ENCODE measurements around the gene LCN10. TPM values are rescaled to one million over a fixed set of nuclear protein-coding genes. Genes with fewer than 3 reads are reported as not detected.

LCN10 gene
- total RNA-seq, 2 experiments from 2014 or later, result not detected

DNA sequence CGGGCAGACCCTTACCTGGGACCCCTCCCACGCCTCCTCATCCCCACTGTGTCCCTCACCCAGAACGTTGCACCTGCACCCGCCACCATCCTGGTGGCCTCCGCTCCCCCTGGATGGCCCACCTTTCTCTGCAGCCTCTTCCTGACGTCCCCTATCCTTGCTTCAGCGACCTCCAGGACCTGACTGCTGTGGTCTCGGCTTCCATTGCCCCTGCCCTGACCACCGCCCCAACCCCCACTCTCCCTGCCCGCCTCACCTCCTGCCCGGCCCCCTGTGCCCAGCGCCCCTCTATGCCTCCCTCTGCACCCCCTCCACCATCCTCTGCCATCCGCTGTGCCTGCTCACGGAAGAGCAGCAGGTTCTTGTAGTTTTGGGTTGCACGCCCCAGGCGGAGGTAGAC is 2.2 kb downstream of the LCN10 start:
- peaks cover 19% of the 10 kb centered on the region for H3K4me1 ChIP-seq (ENCODE audit: insufficient read depth, low read length)
- ChIA-PET CTCF (no interaction called here), POLR2A (no interaction called here)
- TF ChIP-seq, protein P1, sequence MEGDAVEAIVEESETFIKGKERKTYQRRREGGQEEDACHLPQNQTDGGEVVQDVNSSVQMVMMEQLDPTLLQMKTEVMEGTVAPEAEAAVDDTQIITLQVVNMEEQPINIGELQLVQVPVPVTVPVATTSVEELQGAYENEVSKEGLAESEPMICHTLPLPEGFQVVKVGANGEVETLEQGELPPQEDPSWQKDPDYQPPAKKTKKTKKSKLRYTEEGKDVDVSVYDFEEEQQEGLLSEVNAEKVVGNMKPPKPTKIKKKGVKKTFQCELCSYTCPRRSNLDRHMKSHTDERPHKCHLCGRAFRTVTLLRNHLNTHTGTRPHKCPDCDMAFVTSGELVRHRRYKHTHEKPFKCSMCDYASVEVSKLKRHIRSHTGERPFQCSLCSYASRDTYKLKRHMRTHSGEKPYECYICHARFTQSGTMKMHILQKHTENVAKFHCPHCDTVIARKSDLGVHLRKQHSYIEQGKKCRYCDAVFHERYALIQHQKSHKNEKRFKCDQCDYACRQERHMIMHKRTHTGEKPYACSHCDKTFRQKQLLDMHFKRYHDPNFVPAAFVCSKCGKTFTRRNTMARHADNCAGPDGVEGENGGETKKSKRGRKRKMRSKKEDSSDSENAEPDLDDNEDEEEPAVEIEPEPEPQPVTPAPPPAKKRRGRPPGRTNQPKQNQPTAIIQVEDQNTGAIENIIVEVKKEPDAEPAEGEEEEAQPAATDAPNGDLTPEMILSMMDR (IDR thresholded peaks at IDR 0.05), result no peak
- peaks cover 4% of the 10 kb centered on the region for H3K27me3 Mint-ChIP-seq
- ATAC-seq (ENCODE audit: poor library complexity), result no peak
- peaks cover 9 to 14% of the 10 kb centered on the region in 2 experiments for H3K27me3 ChIP-seq (ENCODE audit: control insufficient read depth in 1 of 2, insufficient read depth in 2 of 2, low read length in 2 of 2)
- H3K4me3 Mint-ChIP-seq, result no peak overlapping the region
- H3K9me3 ChIP-seq (ENCODE audit: control insufficient read depth in 1 of 2, insufficient read depth in 1 of 2, low read length in 2 of 2), result peaks cover 0 to 25% of the 10 kb centered on the region in 2 experiments
- intact Hi-C loops (cut with DNase I, micrococcal nuclease), result no loop called here
- H3K36me3 Mint-ChIP-seq (ENCODE audit: low read depth), result no peaks in the 10 kb centered on the region
- no peak overlapping the region for H3K27ac Mint-ChIP-seq
- no peaks in the 10 kb centered on the region for H3K9me3 Mint-ChIP-seq
- H3K4me3 ChIP-seq (ENCODE audit: low read length), result no peak overlapping the region
- DNase-seq, result no peak
- H3K4me1 Mint-ChIP-seq (ENCODE audit: low read depth), result no peaks in the 10 kb centered on the region
- no peak overlapping the region for H3K27ac ChIP-seq (ENCODE audit: low read depth in 1 of 2, low read length in 2 of 2)
- no peaks in the 10 kb centered on the region for H3K36me3 ChIP-seq (ENCODE audit: insufficient read depth, low read length)

DNA sequence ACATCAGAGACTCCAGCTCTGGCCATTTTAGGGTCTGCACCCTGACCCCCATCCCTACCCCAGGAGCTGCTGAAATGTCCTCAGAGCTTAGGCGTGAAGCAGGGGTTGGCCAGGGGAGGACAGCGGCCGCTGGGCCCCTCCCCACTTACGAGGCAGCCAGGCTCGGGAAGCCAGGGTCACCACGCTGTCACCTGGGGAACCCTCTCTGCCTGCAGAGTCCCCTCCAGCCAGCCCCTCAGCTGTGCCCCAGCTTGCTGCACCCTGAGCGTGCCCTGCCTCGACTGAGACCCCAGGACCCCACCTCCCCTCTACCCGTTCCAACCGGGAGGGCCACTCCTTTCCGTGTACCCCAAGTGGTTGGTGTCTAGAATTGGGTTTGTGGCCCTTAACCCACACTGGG is 2.7 kb downstream of the LCN10 start:
- Histone ChIP-seq H3K4me1 (ENCODE audit: insufficient read depth, low read length) (peaks cover 19% of the 10 kb centered on the region), H3K36me3 (ENCODE audit: insufficient read depth, low read length) (no peaks in the 10 kb centered on the region), H3K27me3 (ENCODE audit: control insufficient read depth in 1 of 2, insufficient read depth in 2 of 2, low read length in 2 of 2) (peaks cover 9 to 14% of the 10 kb centered on the region in 2 experiments), H3K27ac (ENCODE audit: low read depth in 1 of 2, low read length in 2 of 2) (no peak overlapping the region), H3K9me3 (ENCODE audit: control insufficient read depth in 1 of 2, insufficient read depth in 1 of 2, low read length in 2 of 2) (peaks cover 0 to 25% of the 10 kb centered on the region in 2 experiments), H3K4me3 (ENCODE audit: low read length) (no peak overlapping the region)
- POLR2A ChIA-PET, result no interaction called here
- no peak for ATAC-seq (ENCODE audit: poor library complexity)
- intact Hi-C loops (cut with DNase I, micrococcal nuclease), result no loop called here
- Mint-ChIP-seq H3K36me3 (ENCODE audit: low read depth) (no peaks in the 10 kb centered on the region), H3K4me1 (ENCODE audit: low read depth) (no peaks in the 10 kb centered on the region), H3K27me3 (peaks cover 3% of the 10 kb centered on the region), H3K27ac (no peak overlapping the region), H3K9me3 (no peaks in the 10 kb centered on the region), H3K4me3 (no peak overlapping the region)
- DNase-seq, result no peak
- CTCF ChIA-PET, result no interaction called here
- TF ChIP-seq, protein P1 (IDR thresholded peaks at IDR 0.05), result no peak

DNA sequence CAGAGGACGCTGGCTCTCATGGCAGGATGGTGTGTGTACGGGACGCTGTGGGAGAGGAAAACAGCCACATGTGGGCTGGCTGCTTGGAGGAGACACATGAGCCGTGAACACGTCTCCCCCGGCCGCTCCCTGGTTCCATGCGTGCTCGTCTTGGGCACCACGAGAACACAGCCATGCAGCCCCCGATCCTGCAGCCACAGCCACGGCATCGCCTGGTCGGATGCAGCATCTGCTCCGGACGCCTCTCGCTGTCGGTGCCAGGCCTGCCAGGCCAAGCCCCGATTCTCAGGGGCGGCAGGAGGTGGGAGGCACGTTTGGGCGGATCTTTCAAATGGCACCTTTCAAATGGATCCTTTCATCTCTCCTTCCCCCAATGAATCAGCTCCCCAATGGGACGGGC is 3.2 kb downstream of the LCN10 start:
- TF ChIP-seq, protein P1 (IDR thresholded peaks at IDR 0.05), result no peak
- no peaks in the 10 kb centered on the region for H3K36me3 Mint-ChIP-seq (ENCODE audit: low read depth)
- H3K4me3 ChIP-seq (ENCODE audit: low read length), result no peak overlapping the region
- DNase-seq (no peak), ATAC-seq (ENCODE audit: poor library complexity) (no peak)
- H3K36me3 ChIP-seq (ENCODE audit: insufficient read depth, low read length), result no peaks in the 10 kb centered on the region
- no peaks in the 10 kb centered on the region for H3K9me3 Mint-ChIP-seq
- peaks cover 0 to 25% of the 10 kb centered on the region in 2 experiments for H3K9me3 ChIP-seq (ENCODE audit: control insufficient read depth in 1 of 2, insufficient read depth in 1 of 2, low read length in 2 of 2)
- H3K27ac Mint-ChIP-seq, result no peak overlapping the region
- CTCF ChIA-PET, result no interaction called here
- H3K4me1 Mint-ChIP-seq (ENCODE audit: low read depth), result no peaks in the 10 kb centered on the region
- intact Hi-C loops (cut with DNase I, micrococcal nuclease), result no loop called here
- peaks cover 9 to 14% of the 10 kb centered on the region in 2 experiments for H3K27me3 ChIP-seq (ENCODE audit: control insufficient read depth in 1 of 2, insufficient read depth in 2 of 2, low read length in 2 of 2)
- POLR2A ChIA-PET, result no interaction called here
- no peak overlapping the region for H3K4me3 Mint-ChIP-seq
- H3K4me1 ChIP-seq (ENCODE audit: insufficient read depth, low read length), result peaks cover 19% of the 10 kb centered on the region
- no peak overlapping the region for H3K27ac ChIP-seq (ENCODE audit: low read depth in 1 of 2, low read length in 2 of 2)
- H3K27me3 Mint-ChIP-seq, result no peaks in the 10 kb centered on the region

Measured in CD4-positive, alpha-beta T cell (primary cell).